HG03354 (cell line): ENCODE measurements around the gene TRIM62.
"Not testable (repeated sequence)": the region's sequence is repeated elsewhere in the genome, so short reads cannot be mapped to it uniquely, and the experiment has no call there.

Experiments used
- ATAC-seq: cut with Tn5 transposase; IDR thresholded peaks from one replicate; pipeline ENCODE4 v1.9.1; 2021; ENCODE audit warnings: mild to moderate bottlenecking; ENCODE audit not compliant: unreplicated experiment, poor library complexity, severe bottlenecking

Gene TRIM62

GRCh38 chr1:33141781-33142180 lies 40.1 kb downstream of the TRIM62 start:
- no peak for ATAC-seq

GRCh38 chr1:33141216-33141615 lies 40.6 kb downstream of the TRIM62 start:
- ATAC-seq, result no peak

DNA sequence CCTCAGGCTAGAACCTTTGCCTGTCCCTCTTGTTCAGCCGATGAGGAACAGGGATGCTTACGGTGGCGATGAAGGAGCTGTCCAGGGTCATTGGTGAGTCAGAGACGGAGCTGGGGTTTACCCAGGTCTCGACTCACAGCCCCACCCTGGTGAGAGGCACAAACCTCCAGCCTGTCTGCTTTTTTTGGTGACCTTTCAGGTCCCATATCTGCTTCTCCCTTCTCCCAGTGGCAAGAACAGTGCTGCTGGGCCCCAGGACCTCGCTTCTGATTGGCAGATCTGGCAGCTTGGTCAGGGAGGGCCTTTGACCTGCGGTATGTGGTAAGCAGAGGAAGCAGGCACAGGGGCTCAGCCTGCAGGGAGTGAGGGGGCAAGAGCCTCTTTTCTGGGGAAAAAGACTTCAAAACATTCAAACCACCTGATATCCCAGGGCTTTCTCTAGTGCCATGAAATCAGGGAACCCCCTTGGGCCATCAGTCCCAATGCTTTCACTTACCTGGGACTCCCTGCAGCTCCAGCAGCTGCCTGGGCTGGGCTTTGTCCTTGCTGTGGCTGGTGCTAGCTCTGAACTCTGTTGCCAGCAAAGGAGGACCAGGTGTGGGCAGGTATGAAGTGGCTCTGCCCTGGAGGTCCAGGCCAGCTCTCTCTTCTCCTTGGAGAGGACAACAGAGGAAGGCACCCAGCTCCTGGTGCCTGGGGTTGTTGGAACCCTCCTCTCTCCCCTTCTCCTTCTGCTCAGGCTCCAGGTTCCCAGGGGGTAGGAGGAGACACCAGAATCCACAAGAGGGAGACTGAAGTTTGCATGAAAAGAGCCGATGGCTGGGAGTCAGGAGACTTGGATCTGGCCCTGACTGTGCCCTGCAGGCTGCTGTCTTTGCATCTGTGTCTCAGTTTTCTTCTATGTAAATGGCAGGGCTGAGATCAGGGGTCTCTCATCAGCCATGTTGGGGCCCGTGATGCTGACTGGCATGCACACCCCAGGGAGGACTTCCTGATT lies 41.4 kb downstream of the TRIM62 start:
- ATAC-seq, result no peak

GRCh38 chr1:33137800-33138199 lies 44.0 kb downstream of the TRIM62 start:
- no peak for ATAC-seq

- not testable (repeated sequence) for ATAC-seq
These were observed 45.8 kb downstream of the TRIM62 start for GRCh38 chr1:33136041-33136440.

GRCh38 chr1:33133478-33134105 lies 48.3 kb downstream of the TRIM62 start:
- ATAC-seq, result no peak

DNA sequence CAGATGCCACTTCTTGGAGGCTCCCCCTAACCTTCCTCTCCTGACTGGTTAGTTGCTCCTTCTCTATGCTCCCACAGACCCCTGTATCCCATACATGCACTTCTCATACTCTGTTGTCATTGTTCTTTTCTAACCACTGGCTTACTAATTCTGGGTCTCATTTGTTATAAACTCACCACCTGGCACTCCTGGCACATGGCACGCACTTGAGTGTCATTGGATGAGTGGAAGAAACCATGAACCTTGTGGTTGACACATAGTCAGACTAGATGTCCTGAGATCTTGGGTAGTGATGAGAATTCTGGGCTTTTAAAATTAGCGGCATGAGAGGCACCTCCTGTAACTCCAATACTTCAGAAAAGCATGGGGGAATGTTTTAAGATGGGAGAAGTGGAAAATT lies 49.3 kb downstream of the TRIM62 start:
- no peak for ATAC-seq

- ATAC-seq, result no peak
These were observed 50.7 kb downstream of the TRIM62 start for GRCh38 chr1:33131191-33131590.

DNA sequence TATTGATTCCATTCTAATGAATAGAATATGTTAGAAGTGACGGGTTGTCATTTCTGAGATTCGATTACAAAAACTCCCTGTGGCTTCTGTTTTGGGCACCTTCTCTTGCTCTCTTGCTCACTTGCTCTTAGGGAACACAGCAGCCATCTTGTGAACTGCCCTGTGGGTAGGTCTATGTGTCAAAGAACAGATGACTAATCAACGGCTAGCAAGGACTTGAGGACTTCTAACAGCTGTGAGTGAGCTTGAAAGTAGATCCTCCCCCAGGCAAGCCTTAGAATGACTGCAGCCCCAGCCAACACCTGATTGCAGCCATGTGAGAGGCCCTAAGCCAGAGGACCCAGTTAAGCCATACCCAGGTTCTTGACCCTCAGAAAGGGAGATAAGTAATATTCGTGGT lies 51.5 kb downstream of the TRIM62 start:
- ATAC-seq, result no peak

DNA sequence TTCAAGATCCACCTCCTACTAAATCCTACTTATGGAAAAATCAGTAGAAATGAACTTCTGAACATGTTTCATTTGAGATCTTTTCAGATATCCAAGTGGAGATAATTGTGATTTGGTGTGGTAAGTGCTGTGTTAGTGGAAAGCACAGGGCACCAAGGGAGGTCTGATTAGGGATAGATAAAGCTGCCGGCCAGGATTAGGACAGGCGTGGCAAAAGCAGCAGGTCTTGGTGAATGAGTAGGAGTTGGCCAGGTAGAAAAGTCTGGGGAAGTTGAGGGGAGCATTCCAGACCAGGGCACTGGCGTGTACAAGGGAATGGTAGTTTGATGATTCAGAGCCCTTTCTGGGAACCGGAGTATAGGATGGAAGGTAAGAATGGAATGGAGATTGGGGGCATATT lies 53.1 kb downstream of the TRIM62 start:
- no peak for ATAC-seq

DNA sequence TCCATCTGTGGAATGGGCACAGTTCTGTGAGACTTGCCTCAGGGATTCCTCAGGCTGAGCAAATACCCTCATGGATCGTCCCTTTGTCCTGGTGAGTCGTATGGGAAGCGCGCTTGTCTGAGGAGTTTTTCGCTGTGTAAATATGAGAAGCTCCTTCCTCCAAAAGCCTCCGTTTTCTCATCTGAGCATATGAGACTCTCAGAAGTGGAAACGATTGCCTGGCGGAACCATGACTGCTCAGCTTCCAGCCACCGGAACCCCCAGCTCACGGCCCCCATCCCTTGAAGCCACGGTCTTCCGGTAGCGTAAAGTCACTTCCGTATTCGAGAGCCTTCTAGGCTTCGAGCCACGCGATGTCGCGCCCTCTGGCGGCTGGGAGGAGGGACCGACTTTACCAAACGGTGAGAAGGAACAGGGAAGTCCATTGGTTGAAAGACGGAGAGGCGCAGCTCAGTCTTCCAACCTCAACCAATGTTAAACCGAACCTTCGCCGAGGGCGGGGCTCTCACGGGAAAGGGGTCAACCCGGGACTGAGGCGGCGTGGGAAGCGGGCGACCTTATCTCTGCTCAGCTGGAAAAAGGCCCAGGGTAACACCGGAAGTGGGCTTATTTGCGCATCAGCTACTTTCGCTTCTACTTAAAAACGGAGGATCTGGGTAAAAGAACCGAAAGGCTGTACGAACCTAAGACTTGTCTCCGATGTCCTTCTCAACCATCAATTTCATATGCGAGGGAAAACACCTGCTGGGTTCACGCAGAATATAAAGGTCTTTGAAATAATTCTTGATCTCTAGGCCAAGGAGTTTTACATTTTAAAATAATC lies 54.6 kb downstream of the TRIM62 start:
- ATAC-seq, result peak; percentile 91

- no peak for ATAC-seq
These were observed 55.3 kb downstream of the TRIM62 start for GRCh38 chr1:33126411-33127000.

DNA sequence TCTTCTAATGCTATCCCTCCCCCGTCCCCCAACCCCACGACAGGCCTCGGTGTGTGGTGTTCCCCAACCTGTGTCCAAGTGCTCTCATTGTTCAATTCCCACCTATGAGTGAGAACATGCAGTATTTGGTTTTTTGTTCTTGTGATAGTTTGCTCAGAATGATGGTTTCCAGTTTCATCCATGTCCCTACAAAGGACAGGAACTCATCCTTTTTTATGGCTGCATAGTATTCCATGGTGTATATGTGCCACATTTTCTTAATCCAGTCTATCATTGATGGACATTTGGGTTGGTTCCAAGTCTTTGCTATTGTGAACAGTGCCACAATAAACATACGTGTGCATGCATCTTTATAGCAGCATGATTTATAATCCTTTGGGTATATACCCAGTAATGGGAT lies 57.2 kb downstream of the TRIM62 start:
- ATAC-seq, result not testable (repeated sequence)

GRCh38 chr1:33123266-33123665 lies 58.6 kb downstream of the TRIM62 start:
- ATAC-seq, result no peak

GRCh38 chr1:33122483-33123178 lies 59.2 kb downstream of the TRIM62 start:
- no peak for ATAC-seq

GRCh38 chr1:33121728-33122127 lies 60.1 kb downstream of the TRIM62 start:
- ATAC-seq, result no peak

DNA sequence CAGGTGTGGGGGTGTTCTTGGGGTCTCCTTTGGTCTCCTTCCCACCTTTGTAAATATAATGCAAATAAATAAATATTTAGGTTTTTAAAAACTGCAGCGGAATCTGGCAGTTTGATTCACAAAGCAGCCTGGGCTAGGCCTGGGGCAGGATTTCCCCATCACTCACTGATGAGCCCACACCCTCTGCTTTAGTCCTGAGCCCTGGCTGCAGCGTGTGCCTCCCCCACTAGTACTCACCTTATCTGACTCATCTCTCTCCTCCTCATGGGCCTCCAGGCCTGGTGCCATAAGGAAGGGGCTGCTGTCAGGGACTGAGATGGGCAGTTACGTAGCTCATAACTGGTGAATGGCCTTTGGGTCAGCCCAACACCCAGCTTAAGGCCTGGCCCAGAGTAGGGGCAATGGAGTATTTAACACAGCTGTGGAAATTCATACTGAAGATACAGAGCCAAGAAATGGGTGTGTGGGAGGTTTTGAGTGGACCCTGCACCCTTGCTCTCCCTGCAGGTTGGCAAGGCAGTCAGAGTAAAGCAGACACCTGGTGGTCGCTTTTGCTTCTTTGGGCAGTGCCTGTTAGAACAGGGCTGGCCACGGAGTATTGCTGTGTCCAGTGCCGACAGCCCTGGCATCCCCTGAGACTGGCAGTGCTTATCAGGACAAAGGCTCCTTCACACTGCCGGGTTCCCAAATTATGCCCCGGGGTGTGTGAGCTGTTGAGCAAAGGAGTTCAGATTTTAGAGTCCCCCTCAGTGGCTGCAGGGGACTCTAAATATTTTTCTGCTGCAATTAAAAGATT lies 61.2 kb downstream of the TRIM62 start:
- ATAC-seq, result peak; percentile 90

DNA sequence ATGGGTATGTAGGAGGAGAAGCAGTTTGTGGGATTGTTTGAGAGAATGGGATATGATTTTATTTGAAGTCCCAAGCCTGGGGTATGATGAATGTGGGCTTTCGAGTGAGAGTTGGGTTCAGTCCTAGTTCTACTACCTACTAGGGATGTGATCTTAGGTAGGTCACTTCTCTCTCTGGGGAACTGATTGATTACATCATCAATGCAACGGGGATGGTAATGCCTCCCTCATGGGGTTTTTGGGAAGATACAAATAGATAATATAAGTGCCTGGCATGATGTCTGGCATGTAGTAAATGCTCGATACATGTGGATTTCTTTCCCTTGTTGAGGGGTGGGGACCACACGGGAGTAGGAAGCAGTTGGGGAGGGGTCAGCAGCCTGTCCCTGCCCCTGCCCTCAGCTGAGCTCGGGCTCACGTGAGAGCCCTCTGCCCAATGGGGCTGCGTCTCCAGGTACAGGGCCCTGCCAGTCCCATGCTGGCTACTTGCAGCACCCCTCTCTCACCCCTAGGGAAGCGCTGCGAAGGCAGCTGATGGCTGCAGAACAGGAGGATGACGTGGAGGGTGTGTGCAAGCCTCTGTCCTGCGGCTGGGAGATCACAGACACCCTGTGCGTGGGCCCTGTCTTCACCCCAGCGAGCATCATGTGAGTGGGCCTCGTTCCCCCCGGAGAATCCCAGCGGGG lies 62.2 kb downstream of the TRIM62 start:
- peak; percentile 70 for ATAC-seq
